ENCODE results near the gene CSMD2.

The CSMD2 gene

GRCh38 chr1:33842348-33842747 is 322.7 kb downstream of the CSMD2 start:
- no peak for TF ChIP-seq YY1 (IDR thresholded peaks at IDR 0.05; ENCODE audit: low read depth)
- no peak for TF ChIP-seq RAD21 (IDR thresholded peaks at IDR 0.05; ENCODE audit: low read depth)
- no peak for TF ChIP-seq EGR1 (IDR thresholded peaks at IDR 0.05)
- no peak for TF ChIP-seq MAX (IDR thresholded peaks at IDR 0.05)
- no peak for TF ChIP-seq ZBTB7A (IDR thresholded peaks at IDR 0.05; ENCODE audit: low read depth)
- no peak for TF ChIP-seq TCF12 (IDR thresholded peaks at IDR 0.05; ENCODE audit: low read depth)
- TF ChIP-seq USF1 (IDR thresholded peaks at IDR 0.05): no peak
- TF ChIP-seq CREB1 (IDR thresholded peaks at IDR 0.05; ENCODE audit: low read depth): no peak
- TF ChIP-seq REST (IDR thresholded peaks at IDR 0.05; ENCODE audit: low read depth): no peak
- TF ChIP-seq TEAD4 (IDR thresholded peaks at IDR 0.05): no peak
- TF ChIP-seq TAF1 (IDR thresholded peaks at IDR 0.05; ENCODE audit: low read depth): no peak
- TF ChIP-seq NFIC (IDR thresholded peaks at IDR 0.05): no peak
- no peak for TF ChIP-seq EP300 (IDR thresholded peaks at IDR 0.05; ENCODE audit: borderline replicate concordance)
- TF ChIP-seq CEBPB (IDR thresholded peaks at IDR 0.05): no peak
- no peak for TF ChIP-seq FOXM1 (IDR thresholded peaks at IDR 0.05; ENCODE audit: borderline replicate concordance, low read depth)

GRCh38 chr1:33841494-33841893 is 323.5 kb downstream of the CSMD2 start:
- no peak for TF ChIP-seq EGR1 (IDR thresholded peaks at IDR 0.05)
- no peak for TF ChIP-seq MAX (IDR thresholded peaks at IDR 0.05)
- no peak for TF ChIP-seq TEAD4 (IDR thresholded peaks at IDR 0.05)
- no peak for TF ChIP-seq CEBPB (IDR thresholded peaks at IDR 0.05)
- TF ChIP-seq ZBTB7A (IDR thresholded peaks at IDR 0.05; ENCODE audit: low read depth): no peak
- no peak for TF ChIP-seq EP300 (IDR thresholded peaks at IDR 0.05; ENCODE audit: borderline replicate concordance)
- no peak for TF ChIP-seq TCF12 (IDR thresholded peaks at IDR 0.05; ENCODE audit: low read depth)
- TF ChIP-seq YY1 (IDR thresholded peaks at IDR 0.05; ENCODE audit: low read depth): no peak

- TF ChIP-seq MAX (IDR thresholded peaks at IDR 0.05) (no peak), EGR1 (IDR thresholded peaks at IDR 0.05) (no peak), NFIC (IDR thresholded peaks at IDR 0.05) (no peak), FOXM1 (IDR thresholded peaks at IDR 0.05; ENCODE audit: borderline replicate concordance, low read depth) (no peak), USF1 (IDR thresholded peaks at IDR 0.05) (no peak), TEAD4 (IDR thresholded peaks at IDR 0.05) (no peak), RAD21 (IDR thresholded peaks at IDR 0.05; ENCODE audit: low read depth) (no peak), REST (IDR thresholded peaks at IDR 0.05; ENCODE audit: low read depth) (no peak), TAF1 (IDR thresholded peaks at IDR 0.05; ENCODE audit: low read depth) (no peak), CEBPB (IDR thresholded peaks at IDR 0.05) (no peak), EP300 (IDR thresholded peaks at IDR 0.05; ENCODE audit: borderline replicate concordance) (no peak), ZBTB7A (IDR thresholded peaks at IDR 0.05; ENCODE audit: low read depth) (no peak)
Measured at GRCh38 chr1:33837635-33838034, 327.4 kb downstream of the CSMD2 start.

- no peak for TF ChIP-seq REST (IDR thresholded peaks at IDR 0.05; ENCODE audit: low read depth)
- TF ChIP-seq EGR1 (IDR thresholded peaks at IDR 0.05): no peak
- no peak for TF ChIP-seq TEAD4 (IDR thresholded peaks at IDR 0.05)
- no peak for TF ChIP-seq TAF1 (IDR thresholded peaks at IDR 0.05; ENCODE audit: low read depth)
- TF ChIP-seq CREB1 (IDR thresholded peaks at IDR 0.05; ENCODE audit: low read depth): no peak
- TF ChIP-seq YY1 (IDR thresholded peaks at IDR 0.05; ENCODE audit: low read depth): no peak
Measured at GRCh38 chr1:33836911-33837310, 328.1 kb downstream of the CSMD2 start.

GRCh38 chr1:33828654-33829053 is 336.4 kb downstream of the CSMD2 start:
- TF ChIP-seq USF1 (IDR thresholded peaks at IDR 0.05) (no peak), TAF1 (IDR thresholded peaks at IDR 0.05; ENCODE audit: low read depth) (no peak), EGR1 (IDR thresholded peaks at IDR 0.05) (no peak), CREB1 (IDR thresholded peaks at IDR 0.05; ENCODE audit: low read depth) (no peak), NFIC (IDR thresholded peaks at IDR 0.05) (no peak), TCF12 (IDR thresholded peaks at IDR 0.05; ENCODE audit: low read depth) (no peak), MAX (IDR thresholded peaks at IDR 0.05) (no peak), TEAD4 (IDR thresholded peaks at IDR 0.05) (no peak), ZBTB7A (IDR thresholded peaks at IDR 0.05; ENCODE audit: low read depth) (no peak), RAD21 (IDR thresholded peaks at IDR 0.05; ENCODE audit: low read depth) (no peak), REST (IDR thresholded peaks at IDR 0.05; ENCODE audit: low read depth) (no peak), FOXM1 (IDR thresholded peaks at IDR 0.05; ENCODE audit: borderline replicate concordance, low read depth) (no peak), EP300 (IDR thresholded peaks at IDR 0.05; ENCODE audit: borderline replicate concordance) (no peak), YY1 (IDR thresholded peaks at IDR 0.05; ENCODE audit: low read depth) (no peak)
